ENCODE measurements around the gene UBALD2. TPM values are rescaled to one million over a fixed set of nuclear protein-coding genes. Genes with fewer than 3 reads are reported as not detected.
A peak's percentile ranks its signal among the peaks of the same experiment; 100 is the strongest.
"Not testable (repeated sequence)": the region's sequence is repeated elsewhere in the genome, so short reads cannot be mapped to it uniquely, and the experiment has no call there.

Gene UBALD2
- polyA plus RNA-seq, 3 donors from 2014 or later, result 1.5 to 4.5 (median 3.9) TPM

GRCh38 chr17:76238847-76239537 lies 26.2 kb upstream of the UBALD2 start:
- peaks cover 14 to 26% of the 10 kb centered on the region in 2 donors for H3K4me1 Mint-ChIP-seq
- peak overlapping the region; percentile 62 to 81 (median 78) for H3K4me3 Mint-ChIP-seq
- no peak for DNase-seq
- H3K27ac Mint-ChIP-seq, result peak overlapping the region in 5 of 6 donors; percentile 15 to 80 (median 40)
- H3K27me3 Mint-ChIP-seq (ENCODE audit: low read depth in 3 of 3), result peaks cover 6 to 12% (median 12%) of the 10 kb centered on the region in 3 donors
- H3K9me3 Mint-ChIP-seq, result no peaks in the 10 kb centered on the region
- no peaks in the 10 kb centered on the region for H3K36me3 Mint-ChIP-seq

- Mint-ChIP-seq H3K27me3 (ENCODE audit: low read depth in 3 of 3) (peaks cover 6 to 12% (median 10%) of the 10 kb centered on the region in 3 donors), H3K9me3 (no peaks in the 10 kb centered on the region), H3K36me3 (no peaks in the 10 kb centered on the region), H3K4me1 (peaks cover 14 to 26% of the 10 kb centered on the region in 2 donors), H3K4me3 (peak overlapping the region; percentile 65 to 81 (median 78)), H3K27ac (peak overlapping the region in 4 of 6 donors; percentile 15 to 80 (median 52))
- DNase-seq, result peak in 1 of 3 donors; percentile 22
These were observed 25.4 kb upstream of the UBALD2 start for GRCh38 chr17:76239538-76240274.

GRCh38 chr17:76240461-76241203 lies 24.5 kb upstream of the UBALD2 start, which contains the start of gene RNF157:
Gene RNF157 (minus strand): TSS chr17:76240493. CDS start chr17:76240240, 253 bp downstream.
- H3K4me1 Mint-ChIP-seq, result peaks cover 14 to 26% of the 10 kb centered on the region in 2 donors
- H3K27ac Mint-ChIP-seq, result peak within 1 kb of the TSS in 5 of 6 donors; percentile 40 to 80 (median 64)
- H3K9me3 Mint-ChIP-seq, result no peaks in the 10 kb centered on the region

GRCh38 chr17:76241204-76241538 lies 24.0 kb upstream of the UBALD2 start:
- Mint-ChIP-seq H3K4me1 (peaks cover 14 to 26% of the 10 kb centered on the region in 2 donors), H3K27me3 (ENCODE audit: low read depth in 3 of 3) (peaks cover 6 to 12% (median 10%) of the 10 kb centered on the region in 3 donors), H3K9me3 (no peaks in the 10 kb centered on the region), H3K27ac (peak overlapping the region in 5 of 6 donors; percentile 16 to 80 (median 47)), H3K4me3 (peak overlapping the region; percentile 83 to 95 (median 88)), H3K36me3 (no peaks in the 10 kb centered on the region)
- no peak for DNase-seq

More at GRCh38 chr17:76240461-76241203, 24.5 kb upstream of the UBALD2 start, which contains the start of gene RNF157:
- Mint-ChIP-seq H3K4me3 (peak within 1 kb of the TSS; percentile 83 to 95 (median 88)), H3K36me3 (no peaks in the 10 kb centered on the region), H3K27me3 (ENCODE audit: low read depth in 3 of 3) (peaks cover 6 to 12% (median 10%) of the 10 kb centered on the region in 3 donors)
- DNase-seq, result peak; percentile 69 to 78 (median 74)

GRCh38 chr17:76241691-76242255 lies 23.4 kb upstream of the UBALD2 start:
- Mint-ChIP-seq H3K27me3 (ENCODE audit: low read depth in 3 of 3) (peaks cover 6 to 10% (median 9%) of the 10 kb centered on the region in 3 donors), H3K9me3 (no peaks in the 10 kb centered on the region), H3K36me3 (no peaks in the 10 kb centered on the region), H3K4me1 (peaks cover 18 to 26% of the 10 kb centered on the region in 2 donors), H3K4me3 (peak overlapping the region; percentile 83 to 95 (median 88)), H3K27ac (peak overlapping the region in 2 of 6 donors; percentile 73 to 80)
- DNase-seq, result no peak

GRCh38 chr17:76243826-76244679 lies 21.1 kb upstream of the UBALD2 start:
- H3K4me3 Mint-ChIP-seq, result no peak overlapping the region
- H3K4me1 Mint-ChIP-seq, result peaks cover 14% of the 10 kb centered on the region in 2 donors
- no peak for DNase-seq
- peaks cover 6 to 10% (median 7%) of the 10 kb centered on the region in 3 donors for H3K27me3 Mint-ChIP-seq (ENCODE audit: low read depth in 3 of 3)
- no peak overlapping the region for H3K27ac Mint-ChIP-seq
- H3K36me3 Mint-ChIP-seq, result no peaks in the 10 kb centered on the region
- no peaks in the 10 kb centered on the region for H3K9me3 Mint-ChIP-seq

- H3K27ac Mint-ChIP-seq; H3K27me3 Mint-ChIP-seq (ENCODE audit: low read depth in 3 of 3); H3K36me3 Mint-ChIP-seq; H3K9me3 Mint-ChIP-seq; DNase-seq; H3K4me3 Mint-ChIP-seq: not testable (repeated sequence)
- peaks cover 10 to 12% of the 10 kb centered on the region in 2 donors for H3K4me1 Mint-ChIP-seq
These were observed 20.4 kb upstream of the UBALD2 start for GRCh38 chr17:76244721-76245120.

- H3K4me1 Mint-ChIP-seq, result peaks cover 4 to 9% of the 10 kb centered on the region in 2 donors
- no peak overlapping the region for H3K4me3 Mint-ChIP-seq
- no peak for DNase-seq
- H3K36me3 Mint-ChIP-seq, result no peaks in the 10 kb centered on the region
- H3K27ac Mint-ChIP-seq, result peak overlapping the region in 1 of 6 donors; percentile 80
- H3K9me3 Mint-ChIP-seq, result no peaks in the 10 kb centered on the region
- peaks cover 0 to 4% (median 3%) of the 10 kb centered on the region in 3 donors for H3K27me3 Mint-ChIP-seq (ENCODE audit: low read depth in 3 of 3)
These were observed 18.8 kb upstream of the UBALD2 start for GRCh38 chr17:76246080-76247066.

- Mint-ChIP-seq H3K27ac (no peak overlapping the region), H3K36me3 (no peaks in the 10 kb centered on the region), H3K27me3 (ENCODE audit: low read depth in 3 of 3) (peaks cover 0 to 6% (median 3%) of the 10 kb centered on the region in 3 donors), H3K9me3 (no peaks in the 10 kb centered on the region), H3K4me1 (peaks cover 10 to 16% of the 10 kb centered on the region in 2 donors), H3K4me3 (no peak overlapping the region)
- DNase-seq, result no peak
These were observed 17.8 kb upstream of the UBALD2 start for GRCh38 chr17:76247304-76247703.

- Mint-ChIP-seq H3K27ac (peak overlapping the region in 1 of 6 donors; percentile 9), H3K4me3 (no peak overlapping the region), H3K9me3 (no peaks in the 10 kb centered on the region), H3K27me3 (ENCODE audit: low read depth in 3 of 3) (peaks cover 0 to 4% (median 0%) of the 10 kb centered on the region in 3 donors), H3K36me3 (no peaks in the 10 kb centered on the region), H3K4me1 (peaks cover 19 to 25% of the 10 kb centered on the region in 2 donors)
- no peak for DNase-seq
These were observed 16.9 kb upstream of the UBALD2 start for GRCh38 chr17:76248013-76248782.

GRCh38 chr17:76250141-76250540 lies 15.0 kb upstream of the UBALD2 start:
- no peak for DNase-seq
- Mint-ChIP-seq H3K27me3 (ENCODE audit: low read depth in 3 of 3) (peaks cover 0 to 4% (median 0%) of the 10 kb centered on the region in 3 donors), H3K4me3 (no peak overlapping the region), H3K4me1 (peaks cover 22 to 30% of the 10 kb centered on the region in 2 donors), H3K9me3 (no peaks in the 10 kb centered on the region), H3K27ac (no peak overlapping the region), H3K36me3 (no peaks in the 10 kb centered on the region)

Measured in immature natural killer cell (primary cell).